AG10803 (cell line): ENCODE results near the gene MYO7B.

Source experiments
- DNase-seq: peaks from one replicate; pipeline ENCODE4 v3.0.0; 2010; ENCODE audit warnings: low read depth
- H3K4me3 ChIP-seq: 2 replicates; pipeline ENCODE4 v1.5.1; 2011; ENCODE audit warnings: mild to moderate bottlenecking, low read length, control low read depth
- CTCF ChIP-seq: conservative IDR thresholded peaks from 2 replicates; pipeline ENCODE4 v1.5.1; 2011; ENCODE audit warnings: mild to moderate bottlenecking, low read length, control low read depth, inconsistent platforms

The MYO7B gene

GRCh38 chr2:127593228-127594115 is 58.0 kb downstream of the MYO7B start:
- DNase-seq = no peak
- H3K4me3 ChIP-seq = no peak overlapping the region
- TF ChIP-seq CTCF = no peak

- no peak for TF ChIP-seq CTCF
Measured at GRCh38 chr2:127594116-127594591, 58.7 kb downstream of the MYO7B start.

GRCh38 chr2:127596311-127597045 is 61.0 kb downstream of the MYO7B start:
- H3K4me3 ChIP-seq = no peak overlapping the region
- no peak for TF ChIP-seq CTCF
- DNase-seq = no peak

More at GRCh38 chr2:127594116-127594591, 58.7 kb downstream of the MYO7B start:
- no peak for DNase-seq
- no peak overlapping the region for H3K4me3 ChIP-seq

GRCh38 chr2:127597046-127597983 is 61.8 kb downstream of the MYO7B start:
- TF ChIP-seq CTCF = no peak
- H3K4me3 ChIP-seq = no peak overlapping the region
- DNase-seq = no peak

GRCh38 chr2:127597984-127598380 is 62.5 kb downstream of the MYO7B start:
- peak; percentile 56 for DNase-seq
- no peak overlapping the region for H3K4me3 ChIP-seq
- no peak for TF ChIP-seq CTCF

GRCh38 chr2:127598711-127599110 is 63.2 kb downstream of the MYO7B start:
- H3K4me3 ChIP-seq = no peak overlapping the region
- no peak for TF ChIP-seq CTCF
- DNase-seq = peak; percentile 32
